HG03575 (cell line): ENCODE results near the gene ALKBH7.
"Not testable (repeated sequence)": the region's sequence is repeated elsewhere in the genome, so short reads cannot be mapped to it uniquely, and the experiment has no call there.

ENCODE experiments used
- ATAC-seq: cut with Tn5 transposase; IDR thresholded peaks from one replicate; pipeline ENCODE4 v1.9.1; 2021; ENCODE audit not compliant: unreplicated experiment, insufficient number of reproducible peaks, low FRiP score; ENCODE audit errors: extremely low read depth

The ALKBH7 gene

GRCh38 chr19:6372594-6373095 lies at the start of gene ALKBH7:
ALKBH7 (plus strand) TSS chr19:6372794; CDS start chr19:6372821, 27 bp downstream.
- ATAC-seq: peak; percentile 40

- no peak for ATAC-seq
Observed at GRCh38 chr19:6324757-6325156, 47.8 kb upstream of the ALKBH7 start.

GRCh38 chr19:6325614-6326013 lies 47.0 kb upstream of the ALKBH7 start:
- no peak for ATAC-seq

GRCh38 chr19:6326815-6327214 lies 45.8 kb upstream of the ALKBH7 start:
- ATAC-seq: no peak

GRCh38 chr19:6333439-6333838 lies 39.2 kb upstream of the ALKBH7 start, which contains the start of gene ACER1:
ACER1 (minus strand) TSS chr19:6333612; CDS start chr19:6333551, 61 bp downstream.
- no peak for ATAC-seq

- ATAC-seq: no peak
Observed at GRCh38 chr19:6334490-6335285, 37.9 kb upstream of the ALKBH7 start.

- ATAC-seq: no peak
Observed at GRCh38 chr19:6340493-6341201, 31.9 kb upstream of the ALKBH7 start.

- ATAC-seq: no peak
Observed at GRCh38 chr19:6343462-6343861, 29.1 kb upstream of the ALKBH7 start.

GRCh38 chr19:6349271-6349670 lies 23.3 kb upstream of the ALKBH7 start:
- not testable (repeated sequence) for ATAC-seq

GRCh38 chr19:6350688-6351087 lies 21.9 kb upstream of the ALKBH7 start:
- ATAC-seq: no peak

- no peak for ATAC-seq
Observed at GRCh38 chr19:6352381-6353165, 20.0 kb upstream of the ALKBH7 start.

GRCh38 chr19:6354098-6354674 lies 18.4 kb upstream of the ALKBH7 start:
- ATAC-seq: no peak

GRCh38 chr19:6355321-6356040 lies 17.1 kb upstream of the ALKBH7 start:
- ATAC-seq: not testable (repeated sequence)

- ATAC-seq: no peak
Observed at GRCh38 chr19:6357174-6357573, 15.4 kb upstream of the ALKBH7 start.

GRCh38 chr19:6358003-6358402 lies 14.6 kb upstream of the ALKBH7 start:
- no peak for ATAC-seq

GRCh38 chr19:6359568-6360341 lies 12.8 kb upstream of the ALKBH7 start:
- no peak for ATAC-seq

GRCh38 chr19:6360445-6360844 lies 12.1 kb upstream of the ALKBH7 start:
- not testable (repeated sequence) for ATAC-seq

GRCh38 chr19:6360857-6361216 lies 11.8 kb upstream of the ALKBH7 start:
- ATAC-seq: not testable (repeated sequence)
